ENCODE results near the gene RSRP1.

RSRP1 gene

GRCh38 chr1:25247829-25248754, 838 bp upstream of the RSRP1 start:
- 0 out of 2 replicates have a peak, but pooled peaks have one; percentile 8 for TF ChIP-seq CTCF (conservative IDR thresholded peaks at IDR 0.05; ENCODE audit: low read length)
- H3K4me3 ChIP-seq (ENCODE audit: low read length) = peak overlapping the region; percentile 99

GRCh38 chr1:25246600-25247023, 642 bp downstream of the RSRP1 start:
- TF ChIP-seq CTCF (conservative IDR thresholded peaks at IDR 0.05; ENCODE audit: low read length) = no peak
- no peak for DNase-seq (ENCODE audit: low read depth)
- H3K4me3 ChIP-seq (ENCODE audit: low read length) = peak overlapping the region; percentile 99

More at GRCh38 chr1:25247829-25248754, 838 bp upstream of the RSRP1 start:
- DNase-seq (ENCODE audit: low read depth) = no peak

GRCh38 chr1:25245809-25246599, 1.2 kb downstream of the RSRP1 start:
- DNase-seq (ENCODE audit: low read depth) = peak; percentile 34
- no peak for TF ChIP-seq CTCF (conservative IDR thresholded peaks at IDR 0.05; ENCODE audit: low read length)
- peak overlapping the region; percentile 99 for H3K4me3 ChIP-seq (ENCODE audit: low read length)

GRCh38 chr1:25245393-25245792, 1.9 kb downstream of the RSRP1 start:
- peak overlapping the region; percentile 99 for H3K4me3 ChIP-seq (ENCODE audit: low read length)
- TF ChIP-seq CTCF (conservative IDR thresholded peaks at IDR 0.05; ENCODE audit: low read length) = no peak
- no peak for DNase-seq (ENCODE audit: low read depth)

- no peak for TF ChIP-seq CTCF (conservative IDR thresholded peaks at IDR 0.05; ENCODE audit: low read length)
- peak overlapping the region; percentile 99; the same call in 1 of the 2 replicates for H3K4me3 ChIP-seq (ENCODE audit: low read length)
- no peak for DNase-seq (ENCODE audit: low read depth)
Observed at GRCh38 chr1:25243907-25244306, 3.3 kb downstream of the RSRP1 start.

DNA sequence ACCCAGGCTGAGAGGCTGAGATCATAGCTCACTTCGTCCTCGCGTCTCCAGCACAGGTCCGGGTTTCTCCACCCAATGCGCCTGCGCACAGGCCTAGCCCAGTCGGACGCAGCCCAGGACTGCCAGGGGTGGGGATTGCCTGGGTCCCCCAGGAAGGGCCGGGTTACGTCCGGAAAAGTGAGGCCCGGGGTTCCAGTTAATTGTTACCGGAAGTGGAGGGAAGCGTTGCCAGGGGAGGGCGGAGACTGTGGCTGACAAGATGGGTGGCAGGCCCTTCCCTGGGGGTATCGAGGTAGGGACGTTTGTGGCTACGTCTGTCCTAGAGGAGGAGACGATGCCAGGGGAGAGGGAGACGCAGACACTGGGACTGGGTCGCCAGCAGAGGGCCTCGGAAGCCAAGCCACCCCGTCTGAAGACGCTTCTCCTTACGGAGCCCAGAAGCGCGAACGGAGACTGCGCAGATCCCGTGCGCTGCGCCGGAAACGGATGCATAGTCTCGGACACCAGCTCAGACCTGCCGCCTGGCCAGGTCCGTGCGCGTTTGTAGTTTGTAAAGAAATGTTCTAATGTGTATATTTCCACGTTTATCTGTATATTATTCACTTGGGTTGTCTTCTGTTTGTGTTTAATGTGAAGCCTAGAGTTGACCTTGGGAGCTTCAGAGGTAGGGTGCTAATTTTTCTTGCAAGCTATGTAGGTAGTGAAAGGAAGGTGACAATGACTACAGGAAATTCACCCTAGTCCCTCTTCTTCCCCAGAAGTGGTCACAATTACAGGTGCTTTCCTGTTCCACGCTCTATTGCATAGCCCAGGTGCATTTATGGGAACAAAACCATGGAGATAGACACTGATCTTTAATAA, 7.3 kb downstream of the RSRP1 start:
- peak; percentile 69 for TF ChIP-seq CTCF (conservative IDR thresholded peaks at IDR 0.05; ENCODE audit: low read length)
- H3K4me3 ChIP-seq (ENCODE audit: low read length) = peak overlapping the region; percentile 48
- DNase-seq (ENCODE audit: low read depth) = peak; percentile 90
